ENCODE results near the gene ZDHHC3. TPM values are rescaled to one million over a fixed set of nuclear protein-coding genes. Genes with fewer than 3 reads are reported as not detected.

ZDHHC3 gene
- total RNA-seq, 1 donor from 2014 or later, result 63.7 TPM

DNA sequence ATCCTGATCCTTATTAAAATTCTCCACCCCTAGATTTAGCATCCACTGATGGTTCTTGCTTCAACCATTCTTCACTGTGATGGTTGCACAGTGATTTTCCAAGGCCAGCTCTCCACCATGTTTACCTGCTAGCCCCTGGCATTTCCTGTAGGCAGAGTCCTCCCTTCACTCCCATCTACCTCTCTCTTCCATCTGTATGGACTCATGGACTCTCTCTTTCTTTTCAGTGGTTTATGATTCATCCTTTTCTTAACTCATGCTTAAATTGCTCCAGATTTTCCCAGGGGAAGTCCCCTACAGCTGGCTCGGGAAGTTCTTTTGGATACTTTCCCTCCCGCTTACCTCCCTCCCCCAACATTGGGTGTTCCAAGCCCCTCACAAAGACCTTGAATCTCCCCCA lies 82.9 kb downstream of the ZDHHC3 start:
- Mint-ChIP-seq H3K4me1 (no peaks in the 10 kb centered on the region), H3K36me3 (no peaks in the 10 kb centered on the region), H3K9me3 (no peaks in the 10 kb centered on the region), H3K27me3 (ENCODE audit: low read depth) (no peaks in the 10 kb centered on the region), H3K4me3 (no peak overlapping the region), H3K27ac (no peak overlapping the region)
- TF ChIP-seq, protein P1, sequence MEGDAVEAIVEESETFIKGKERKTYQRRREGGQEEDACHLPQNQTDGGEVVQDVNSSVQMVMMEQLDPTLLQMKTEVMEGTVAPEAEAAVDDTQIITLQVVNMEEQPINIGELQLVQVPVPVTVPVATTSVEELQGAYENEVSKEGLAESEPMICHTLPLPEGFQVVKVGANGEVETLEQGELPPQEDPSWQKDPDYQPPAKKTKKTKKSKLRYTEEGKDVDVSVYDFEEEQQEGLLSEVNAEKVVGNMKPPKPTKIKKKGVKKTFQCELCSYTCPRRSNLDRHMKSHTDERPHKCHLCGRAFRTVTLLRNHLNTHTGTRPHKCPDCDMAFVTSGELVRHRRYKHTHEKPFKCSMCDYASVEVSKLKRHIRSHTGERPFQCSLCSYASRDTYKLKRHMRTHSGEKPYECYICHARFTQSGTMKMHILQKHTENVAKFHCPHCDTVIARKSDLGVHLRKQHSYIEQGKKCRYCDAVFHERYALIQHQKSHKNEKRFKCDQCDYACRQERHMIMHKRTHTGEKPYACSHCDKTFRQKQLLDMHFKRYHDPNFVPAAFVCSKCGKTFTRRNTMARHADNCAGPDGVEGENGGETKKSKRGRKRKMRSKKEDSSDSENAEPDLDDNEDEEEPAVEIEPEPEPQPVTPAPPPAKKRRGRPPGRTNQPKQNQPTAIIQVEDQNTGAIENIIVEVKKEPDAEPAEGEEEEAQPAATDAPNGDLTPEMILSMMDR (IDR thresholded peaks at IDR 0.05; ENCODE audit: unreplicated experiment), result no peak
- no peak for DNase-seq (ENCODE audit: low spot score in 2 of 2, unreplicated experiment in 2 of 2)

DNA sequence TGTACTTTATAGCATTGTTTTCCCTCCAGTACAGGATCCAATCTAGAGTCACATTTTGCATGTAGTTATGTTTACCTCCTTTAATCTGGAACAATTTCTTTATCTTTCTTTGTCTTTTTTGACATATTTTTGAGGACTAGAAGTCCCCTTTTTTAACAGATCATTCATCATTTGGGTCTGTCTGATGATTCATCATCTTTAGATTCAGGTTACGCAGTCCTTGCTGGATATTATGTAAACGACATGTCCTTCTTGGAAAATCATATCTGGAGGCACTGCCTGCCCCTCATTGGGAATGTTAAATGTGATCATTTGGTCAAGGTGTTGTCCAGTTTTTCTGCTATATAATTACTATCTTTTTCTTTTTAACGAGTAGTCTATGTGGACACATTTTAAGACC lies 83.3 kb downstream of the ZDHHC3 start:
- Mint-ChIP-seq H3K27ac (no peak overlapping the region), H3K4me3 (no peak overlapping the region), H3K9me3 (no peaks in the 10 kb centered on the region), H3K36me3 (no peaks in the 10 kb centered on the region), H3K27me3 (ENCODE audit: low read depth) (no peaks in the 10 kb centered on the region), H3K4me1 (no peaks in the 10 kb centered on the region)
- TF ChIP-seq, protein P1 (IDR thresholded peaks at IDR 0.05; ENCODE audit: unreplicated experiment), result no peak
- DNase-seq (ENCODE audit: low spot score in 2 of 2, unreplicated experiment in 2 of 2), result no peak

DNA sequence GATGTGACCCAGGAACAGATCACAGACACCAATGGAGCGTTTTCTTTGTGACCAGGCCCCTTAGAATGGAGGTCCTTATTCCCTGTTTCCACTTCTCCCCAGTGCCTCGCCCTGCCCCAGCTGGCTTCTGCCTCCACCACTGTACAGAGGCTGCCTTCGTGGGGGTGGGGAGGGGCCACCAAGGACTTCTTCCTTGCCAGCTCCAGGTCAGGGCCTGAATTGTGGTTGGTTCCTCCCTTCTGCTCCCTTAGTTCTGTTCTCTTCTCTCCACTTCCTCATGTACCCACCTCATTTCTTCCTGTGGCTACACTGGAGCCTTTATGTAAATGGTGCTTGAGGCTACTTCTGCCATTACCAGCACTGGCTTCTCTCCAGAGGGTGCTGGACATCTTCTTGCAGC lies 85.1 kb downstream of the ZDHHC3 start:
- Mint-ChIP-seq H3K27ac (no peak overlapping the region), H3K36me3 (no peaks in the 10 kb centered on the region), H3K9me3 (no peaks in the 10 kb centered on the region), H3K4me1 (peaks cover 1% of the 10 kb centered on the region), H3K27me3 (ENCODE audit: low read depth) (no peaks in the 10 kb centered on the region), H3K4me3 (no peak overlapping the region)
- TF ChIP-seq, protein P1 (IDR thresholded peaks at IDR 0.05; ENCODE audit: unreplicated experiment), result no peak
- DNase-seq (ENCODE audit: low spot score in 2 of 2, unreplicated experiment in 2 of 2), result no peak

DNA sequence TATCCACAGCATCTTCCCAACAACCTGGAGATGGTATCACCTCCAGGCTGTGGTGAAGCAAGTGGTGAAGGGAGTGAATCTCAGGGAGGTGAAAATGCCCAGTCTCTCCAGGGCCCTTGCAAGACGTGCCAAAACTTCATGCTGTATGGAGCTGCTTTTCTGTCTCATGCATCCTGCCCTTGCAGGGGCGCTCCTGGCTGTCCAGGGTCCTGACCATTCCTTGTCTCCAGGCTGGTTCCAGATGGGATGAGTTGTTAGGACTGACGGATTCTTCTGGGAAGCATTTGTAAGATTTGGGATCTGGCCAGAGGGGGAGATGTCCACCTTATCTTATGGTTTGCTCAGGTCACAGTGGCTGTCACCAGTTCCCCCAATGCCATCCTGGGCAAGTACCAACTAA lies 85.7 kb downstream of the ZDHHC3 start:
- peaks cover 7% of the 10 kb centered on the region for H3K4me1 Mint-ChIP-seq

DNA sequence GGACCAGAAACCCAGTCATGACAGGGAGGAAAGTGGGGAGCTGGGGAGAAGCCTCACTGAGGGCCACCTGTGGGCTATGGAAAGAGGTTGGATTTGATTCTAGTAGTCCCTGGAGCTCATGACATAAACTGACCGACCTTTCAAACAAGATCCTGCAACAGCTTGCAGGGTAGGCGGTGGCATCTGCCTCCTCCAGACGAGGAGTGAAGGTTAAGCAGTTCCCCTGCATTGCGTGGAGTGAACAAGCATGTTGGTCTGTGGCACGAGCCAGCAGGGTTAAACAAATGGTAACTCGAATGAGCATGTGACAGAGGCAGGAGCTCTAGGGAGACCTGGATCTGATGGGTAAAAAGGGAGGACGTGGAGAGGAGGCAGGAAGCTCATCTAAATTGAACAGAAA lies 88.9 kb downstream of the ZDHHC3 start:
- Mint-ChIP-seq H3K9me3 (no peaks in the 10 kb centered on the region), H3K27me3 (ENCODE audit: low read depth) (no peaks in the 10 kb centered on the region), H3K36me3 (no peaks in the 10 kb centered on the region), H3K4me3 (no peak overlapping the region), H3K4me1 (peaks cover 15% of the 10 kb centered on the region), H3K27ac (no peak overlapping the region)
- DNase-seq (ENCODE audit: low spot score in 2 of 2, unreplicated experiment in 2 of 2), result no peak
- TF ChIP-seq, protein P1 (IDR thresholded peaks at IDR 0.05; ENCODE audit: unreplicated experiment), result no peak

More for the DNA sequence above, 85.7 kb downstream of the ZDHHC3 start:
- H3K27ac Mint-ChIP-seq, result no peak overlapping the region
- H3K9me3 Mint-ChIP-seq, result no peaks in the 10 kb centered on the region
- H3K27me3 Mint-ChIP-seq (ENCODE audit: low read depth), result no peaks in the 10 kb centered on the region
- TF ChIP-seq, protein P1 (IDR thresholded peaks at IDR 0.05; ENCODE audit: unreplicated experiment), result no peak
- H3K36me3 Mint-ChIP-seq, result no peaks in the 10 kb centered on the region
- no peak for DNase-seq (ENCODE audit: low spot score in 2 of 2, unreplicated experiment in 2 of 2)
- no peak overlapping the region for H3K4me3 Mint-ChIP-seq

DNA sequence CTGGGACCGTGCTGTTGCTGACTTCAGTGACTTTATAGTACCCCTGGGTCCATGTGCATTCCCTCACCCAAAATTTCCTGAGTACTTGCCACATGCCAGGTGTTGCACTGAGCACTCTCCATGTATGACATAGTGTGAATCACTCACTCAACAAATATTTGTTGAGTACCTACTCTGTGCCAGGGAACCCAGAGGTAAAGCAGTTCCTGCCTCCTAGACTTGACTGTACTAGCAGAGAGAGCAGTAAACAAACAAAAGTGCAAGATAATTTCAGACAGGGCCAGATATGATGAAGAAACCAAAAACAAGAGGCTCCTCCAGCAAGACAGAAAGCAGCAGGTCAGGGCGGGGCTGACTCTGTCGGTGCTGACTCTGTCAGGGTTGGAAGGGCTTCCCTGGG lies 89.4 kb downstream of the ZDHHC3 start:
- no peak overlapping the region for H3K4me3 Mint-ChIP-seq
- peaks cover 15% of the 10 kb centered on the region for H3K4me1 Mint-ChIP-seq
- no peaks in the 10 kb centered on the region for H3K9me3 Mint-ChIP-seq
- TF ChIP-seq, protein P1 (IDR thresholded peaks at IDR 0.05; ENCODE audit: unreplicated experiment), result no peak
- H3K27me3 Mint-ChIP-seq (ENCODE audit: low read depth), result no peaks in the 10 kb centered on the region
- H3K36me3 Mint-ChIP-seq, result no peaks in the 10 kb centered on the region
- H3K27ac Mint-ChIP-seq, result no peak overlapping the region
- DNase-seq (ENCODE audit: low spot score in 2 of 2, unreplicated experiment in 2 of 2), result no peak

All from mesothelial cell of epicardium (in vitro differentiated cells).